ENCODE data around the gene EDEM2.
A peak's percentile ranks its signal among the peaks of the same experiment; 100 is the strongest.
"Not testable (repeated sequence)": the region's sequence is repeated elsewhere in the genome, so short reads cannot be mapped to it uniquely, and the experiment has no call there.

Gene EDEM2

GRCh38 chr20:35171753-35172433 is 24.8 kb upstream of the EDEM2 start, which contains the start of gene PROCR:
Gene PROCR, plus strand, starts transcription at chr20:35172072. Its CDS starts 83 bp downstream, at chr20:35172155.
- peak within 1 kb of the TSS; percentile 36 for H3K9ac ChIP-seq (ENCODE audit: low read length)
- WGBS (ENCODE audit: extremely low coverage, insufficient coverage, low lambda C conversion rate) = no CpG with 5 or more reads among the region's 16 CpGs
- peaks cover 2% of the 10 kb centered on the region for H3K4me1 ChIP-seq (ENCODE audit: control insufficient read depth, low read depth, low read length)
- H3K27ac ChIP-seq (ENCODE audit: low read depth, low read length) = no peak within 1 kb of the TSS
- no peak within 1 kb of the TSS for H2BK5ac ChIP-seq (ENCODE audit: low read length)
- no peak within 1 kb of the TSS for H3K18ac ChIP-seq (ENCODE audit: low read length)
- H4K5ac ChIP-seq (ENCODE audit: low read length) = no peak within 1 kb of the TSS
- H3K79me1 ChIP-seq (ENCODE audit: low read length) = no peaks in the 10 kb centered on the region
- no peak within 1 kb of the TSS for H3K4me3 ChIP-seq (ENCODE audit: low read length)
- no peak within 1 kb of the TSS for H3K4ac ChIP-seq (ENCODE audit: low read depth, low read length)
- peak within 1 kb of the TSS; percentile 10 for H3K4me2 ChIP-seq (ENCODE audit: low read length)
- no peaks in the 10 kb centered on the region for H3K36me3 ChIP-seq (ENCODE audit: control insufficient read depth, insufficient read depth, low read length)
- H3K23ac ChIP-seq (ENCODE audit: low read length) = no peak within 1 kb of the TSS
- H4K8ac ChIP-seq (ENCODE audit: low read depth, low read length) = no peak within 1 kb of the TSS
- no peak within 1 kb of the TSS for H2AK5ac ChIP-seq (ENCODE audit: low read length)
- no peak within 1 kb of the TSS for H2BK15ac ChIP-seq (replicated peaks; ENCODE audit: low read depth)
- no peaks in the 10 kb centered on the region for H3K79me2 ChIP-seq (ENCODE audit: control insufficient read depth, insufficient read depth, low read length)
- DNase-seq = peak; percentile 94
- H3K27me3 ChIP-seq (ENCODE audit: insufficient read depth, low read length, poor library complexity) = no peaks in the 10 kb centered on the region
- peak within 1 kb of the TSS; percentile 83 for H3K56ac ChIP-seq (ENCODE audit: low read length)
- no peak within 1 kb of the TSS for H2BK120ac ChIP-seq (ENCODE audit: low read depth, low read length)

- DNase-seq = no peak
- H3K4me2 ChIP-seq (ENCODE audit: low read length) = peak overlapping the region; percentile 2
- H2AK5ac ChIP-seq (ENCODE audit: low read length) = no peak overlapping the region
- H3K9ac ChIP-seq (ENCODE audit: low read length) = no peak overlapping the region
- no peak overlapping the region for H4K5ac ChIP-seq (ENCODE audit: low read length)
- no peak overlapping the region for H3K27ac ChIP-seq (ENCODE audit: low read depth, low read length)
- H2BK5ac ChIP-seq (ENCODE audit: low read length) = no peak overlapping the region
- H3K4me3 ChIP-seq (ENCODE audit: low read length) = no peak overlapping the region
- no peaks in the 10 kb centered on the region for H3K27me3 ChIP-seq (ENCODE audit: insufficient read depth, low read length, poor library complexity)
- no peaks in the 10 kb centered on the region for H3K79me2 ChIP-seq (ENCODE audit: control insufficient read depth, insufficient read depth, low read length)
- no peaks in the 10 kb centered on the region for H3K36me3 ChIP-seq (ENCODE audit: control insufficient read depth, insufficient read depth, low read length)
- H3K56ac ChIP-seq (ENCODE audit: low read length) = no peak overlapping the region
- H3K23ac ChIP-seq (ENCODE audit: low read length) = no peak overlapping the region
- no CpG with 5 or more reads among the region's 1 CpG for WGBS (ENCODE audit: extremely low coverage, insufficient coverage, low lambda C conversion rate)
- no peak overlapping the region for H2BK120ac ChIP-seq (ENCODE audit: low read depth, low read length)
- no peak overlapping the region for H3K18ac ChIP-seq (ENCODE audit: low read length)
- H4K8ac ChIP-seq (ENCODE audit: low read depth, low read length) = no peak overlapping the region
- H3K79me1 ChIP-seq (ENCODE audit: low read length) = no peaks in the 10 kb centered on the region
- no peak overlapping the region for H2BK15ac ChIP-seq (replicated peaks; ENCODE audit: low read depth)
- H3K4me1 ChIP-seq (ENCODE audit: control insufficient read depth, low read depth, low read length) = peaks cover 3% of the 10 kb centered on the region
- no peak overlapping the region for H3K4ac ChIP-seq (ENCODE audit: low read depth, low read length)
Measured at GRCh38 chr20:35171438-35171752, 24.3 kb upstream of the EDEM2 start.

GRCh38 chr20:35168701-35169409 is 21.7 kb upstream of the EDEM2 start:
- H3K4ac ChIP-seq (ENCODE audit: low read depth, low read length); H3K9ac ChIP-seq (ENCODE audit: low read length); H3K4me2 ChIP-seq (ENCODE audit: low read length); H3K27ac ChIP-seq (ENCODE audit: low read depth, low read length); H4K5ac ChIP-seq (ENCODE audit: low read length); H3K18ac ChIP-seq (ENCODE audit: low read length); H2BK15ac ChIP-seq (replicated peaks; ENCODE audit: low read depth); H3K23ac ChIP-seq (ENCODE audit: low read length); H3K27me3 ChIP-seq (ENCODE audit: insufficient read depth, low read length, poor library complexity); H2BK5ac ChIP-seq (ENCODE audit: low read length); H2BK120ac ChIP-seq (ENCODE audit: low read depth, low read length); DNase-seq; H3K79me2 ChIP-seq (ENCODE audit: control insufficient read depth, insufficient read depth, low read length); H3K4me1 ChIP-seq (ENCODE audit: control insufficient read depth, low read depth, low read length); H2AK5ac ChIP-seq (ENCODE audit: low read length); H4K8ac ChIP-seq (ENCODE audit: low read depth, low read length); H3K36me3 ChIP-seq (ENCODE audit: control insufficient read depth, insufficient read depth, low read length); H3K79me1 ChIP-seq (ENCODE audit: low read length); H3K56ac ChIP-seq (ENCODE audit: low read length); H3K4me3 ChIP-seq (ENCODE audit: low read length): not testable (repeated sequence)
- no CpG with 5 or more reads among the region's 4 CpGs for WGBS (ENCODE audit: extremely low coverage, insufficient coverage, low lambda C conversion rate)

- no peak overlapping the region for H2BK15ac ChIP-seq (replicated peaks; ENCODE audit: low read depth)
- H2AK5ac ChIP-seq (ENCODE audit: low read length) = no peak overlapping the region
- H3K4ac ChIP-seq (ENCODE audit: low read depth, low read length) = no peak overlapping the region
- no peaks in the 10 kb centered on the region for H3K79me1 ChIP-seq (ENCODE audit: low read length)
- no CpG with 5 or more reads among the region's 1 CpG for WGBS (ENCODE audit: extremely low coverage, insufficient coverage, low lambda C conversion rate)
- H3K18ac ChIP-seq (ENCODE audit: low read length) = no peak overlapping the region
- no peak overlapping the region for H3K23ac ChIP-seq (ENCODE audit: low read length)
- no peak overlapping the region for H3K56ac ChIP-seq (ENCODE audit: low read length)
- H2BK120ac ChIP-seq (ENCODE audit: low read depth, low read length) = no peak overlapping the region
- H3K9ac ChIP-seq (ENCODE audit: low read length) = no peak overlapping the region
- H3K27me3 ChIP-seq (ENCODE audit: insufficient read depth, low read length, poor library complexity) = no peaks in the 10 kb centered on the region
- H4K8ac ChIP-seq (ENCODE audit: low read depth, low read length) = no peak overlapping the region
- H4K5ac ChIP-seq (ENCODE audit: low read length) = no peak overlapping the region
- DNase-seq = no peak
- no peak overlapping the region for H3K4me3 ChIP-seq (ENCODE audit: low read length)
- no peaks in the 10 kb centered on the region for H3K36me3 ChIP-seq (ENCODE audit: control insufficient read depth, insufficient read depth, low read length)
- no peak overlapping the region for H3K27ac ChIP-seq (ENCODE audit: low read depth, low read length)
- peaks cover 3% of the 10 kb centered on the region for H3K4me1 ChIP-seq (ENCODE audit: control insufficient read depth, low read depth, low read length)
- no peak overlapping the region for H3K4me2 ChIP-seq (ENCODE audit: low read length)
- H3K79me2 ChIP-seq (ENCODE audit: control insufficient read depth, insufficient read depth, low read length) = no peaks in the 10 kb centered on the region
- H2BK5ac ChIP-seq (ENCODE audit: low read length) = no peak overlapping the region
Measured at GRCh38 chr20:35167787-35168186, 20.7 kb upstream of the EDEM2 start.

- Histone ChIP-seq H2AK5ac (ENCODE audit: low read length) (no peak overlapping the region), H2BK15ac (replicated peaks; ENCODE audit: low read depth) (no peak overlapping the region), H3K27me3 (ENCODE audit: insufficient read depth, low read length, poor library complexity) (no peaks in the 10 kb centered on the region), H3K4me3 (ENCODE audit: low read length) (no peak overlapping the region), H2BK120ac (ENCODE audit: low read depth, low read length) (no peak overlapping the region), H3K9ac (ENCODE audit: low read length) (no peak overlapping the region), H3K18ac (ENCODE audit: low read length) (no peak overlapping the region), H3K4ac (ENCODE audit: low read depth, low read length) (no peak overlapping the region), H3K27ac (ENCODE audit: low read depth, low read length) (no peak overlapping the region), H4K5ac (ENCODE audit: low read length) (peak overlapping the region; percentile 56), H3K4me1 (ENCODE audit: control insufficient read depth, low read depth, low read length) (peaks cover 3% of the 10 kb centered on the region), H3K23ac (ENCODE audit: low read length) (no peak overlapping the region), H3K4me2 (ENCODE audit: low read length) (no peak overlapping the region), H4K8ac (ENCODE audit: low read depth, low read length) (no peak overlapping the region), H3K79me1 (ENCODE audit: low read length) (no peaks in the 10 kb centered on the region), H3K56ac (ENCODE audit: low read length) (peak overlapping the region; percentile 62), H3K36me3 (ENCODE audit: control insufficient read depth, insufficient read depth, low read length) (no peaks in the 10 kb centered on the region), H3K79me2 (ENCODE audit: control insufficient read depth, insufficient read depth, low read length) (no peaks in the 10 kb centered on the region), H2BK5ac (ENCODE audit: low read length) (no peak overlapping the region)
- no peak for DNase-seq
- no CpG with 5 or more reads among the region's 5 CpGs for WGBS (ENCODE audit: extremely low coverage, insufficient coverage, low lambda C conversion rate)
Measured at GRCh38 chr20:35166242-35166830, 19.2 kb upstream of the EDEM2 start.

Measured in mesendoderm (in vitro differentiated cells).